Body of pancreas (tissue), 4 donors: ENCODE results near the gene PPIC.

Experiments
- CTCF ChIP-seq, 7 experiments: fragments of 450-650 bp in 4 of 7; fragments of 200-600 bp in 3 of 7; sonication (generic) in 3 of 7; IDR thresholded peaks; one replicate each; pipeline ENCODE4 v1.5.1; 2016 to 2019; ENCODE audit warnings: antibody characterized with exemption in 7 of 7
- POLR2A ChIP-seq, 3 donors: fragments of 450-650 bp; IDR thresholded peaks; one replicate each; pipeline ENCODE4 v1.6.1; 2016; ENCODE audit warnings: antibody characterized with exemption in 3 of 3, mild to moderate bottlenecking in 2 of 3

- no peak for TF ChIP-seq CTCF (IDR thresholded peaks at IDR 0.05)
- TF ChIP-seq POLR2A (IDR thresholded peaks at IDR 0.05), result no peak
Observed at GRCh38 chr5:123035918-123036390, 571 bp downstream of the PPIC start.
